H1 (cell line): ENCODE results near the gene CCDC179. TPM values are rescaled to one million over a fixed set of nuclear protein-coding genes. Genes with fewer than 3 reads are reported as not detected.

Experiments
- CTCF ChIA-PET: fragments of 300-600 bp; sonication (Branson Sonifier 250); formaldehyde crosslinking; loops from one replicate; lab custom pipeline; 2021; ENCODE audit not compliant: partially characterized antibody; lab: Charles Lee
- POLR2A ChIA-PET: fragments of 300-600 bp; sonication (Branson Sonifier 250); formaldehyde crosslinking; loops from one replicate; lab custom pipeline; 2021; ENCODE audit warnings: inconsistent platforms; ENCODE audit not compliant: partially characterized antibody; lab: Charles Lee
- DNase-seq, 2 experiments: peaks; one replicate each; pipeline versions ENCODE4 v3.0.0 to v3.0.0-alpha.2; 2010 to 2022; ENCODE audit warnings: low spot score in 2 of 2, low read depth in 1 of 2, mixed read lengths in 1 of 2
- FAIRE-seq: peaks from 2 replicates; lab custom pipeline; 2011; peaks lifted over from hg19 to GRCh38; lab: Jason Lieb, UNC
- H2AFZ ChIP-seq: 2 replicates; pipeline ENCODE4 v1.8.1; 2012; ENCODE audit warnings: low read length, inconsistent platforms
- H2AK5ac ChIP-seq: 2 replicates; pipeline ENCODE4 v1.6.1; 2013; ENCODE audit warnings: low read depth, low read length
- H2BK120ac ChIP-seq: replicated peaks from 2 replicates; pipeline ENCODE3; 2013; ENCODE audit warnings: low read depth, low read length, inconsistent platforms
- H2BK12ac ChIP-seq: 2 replicates; pipeline ENCODE4 v1.6.1; 2013; ENCODE audit warnings: low read depth, low read length
- H2BK15ac ChIP-seq: 2 replicates; pipeline ENCODE4 v1.6.1; 2013; ENCODE audit warnings: low read length
- H2BK20ac ChIP-seq: 2 replicates; pipeline ENCODE4 v1.6.1; 2013; ENCODE audit warnings: low read length
- H2BK5ac ChIP-seq: 2 replicates; pipeline ENCODE4 v1.6.1; 2013; ENCODE audit warnings: low read depth, low read length
- H3K14ac ChIP-seq: 2 replicates; pipeline ENCODE4 v1.6.1; 2013; ENCODE audit warnings: inconsistent platforms; ENCODE audit not compliant: insufficient read length
- H3K18ac ChIP-seq: 2 replicates; pipeline ENCODE4 v1.6.1; 2013; ENCODE audit warnings: low read length; ENCODE audit errors: extremely low read depth
- H3K23ac ChIP-seq: 2 replicates; pipeline ENCODE4 v1.6.1; 2013; ENCODE audit warnings: inconsistent platforms; ENCODE audit not compliant: insufficient read length
- H3K23me2 ChIP-seq: 2 replicates; pipeline ENCODE4 v1.6.1; 2013; ENCODE audit warnings: low read depth, low read length
- H3K27ac ChIP-seq: 2 replicates; pipeline ENCODE4 v1.6.1; 2011; ENCODE audit warnings: low read depth, low read length, inconsistent platforms
- H3K27me3 ChIP-seq, 4 experiments: replicated peaks in 1 of 4; 1 replicate in 1 of 4; 2 replicates in 3 of 4; pipeline versions ENCODE4 v1.6.1 to v1.8.1; 2011 to 2013; ENCODE audit warnings: low read length in 3 of 4, mild to moderate bottlenecking in 3 of 4, inconsistent platforms in 2 of 4, mixed read lengths in 2 of 4, moderate library complexity in 1 of 4; ENCODE audit not compliant: control insufficient read depth in 3 of 4, insufficient read depth in 3 of 4; ENCODE audit errors: extremely low read depth in 1 of 4
- H3K36me3 ChIP-seq, 4 experiments: 2 replicates each; pipeline versions ENCODE4 v1.6.1 to v1.8.1; 2011 to 2013; ENCODE audit warnings: mild to moderate bottlenecking in 4 of 4, low read length in 3 of 4, moderate library complexity in 2 of 4, control low read depth in 1 of 4, inconsistent platforms in 1 of 4; ENCODE audit not compliant: insufficient read depth in 4 of 4, control insufficient read depth in 2 of 4
- H3K4ac ChIP-seq: replicated peaks from 2 replicates; pipeline ENCODE3; 2013; ENCODE audit warnings: low read length, low read depth, mixed read lengths, inconsistent platforms; ENCODE audit not compliant: insufficient read length
- H3K4me1 ChIP-seq, 4 experiments: replicated peaks in 1 of 4; 1 replicate in 1 of 4; 2 replicates in 3 of 4; pipeline versions ENCODE4 v1.6.1 to v1.8.1; 2011 to 2013; ENCODE audit warnings: low read length in 3 of 4, inconsistent platforms in 2 of 4, mixed read lengths in 1 of 4; ENCODE audit not compliant: insufficient read depth in 4 of 4, control insufficient read depth in 3 of 4
- H3K4me2 ChIP-seq, 2 experiments: 2 replicates each; pipeline versions ENCODE4 v1.6.1 to v1.8.1; 2011 to 2013; ENCODE audit warnings: low read depth in 2 of 2, low read length in 2 of 2, control low read depth in 1 of 2, inconsistent platforms in 1 of 2, mild to moderate bottlenecking in 1 of 2; ENCODE audit not compliant: insufficient read depth in 1 of 2
- H3K4me3 ChIP-seq, 4 experiments: fragments of 200-600, 300-600 bp in 1 of 4; sonication (generic), shearing (Covaris generic), sonication (Bioruptor Twin) in 1 of 4; 2 replicates each; pipeline versions ENCODE4 v1.5.1 to v1.8.1; 2011 to 2016; ENCODE audit warnings: low read length in 4 of 4, low read depth in 3 of 4, control low read depth in 2 of 4, inconsistent platforms in 2 of 4, mild to moderate bottlenecking in 2 of 4, mixed read lengths in 1 of 4, moderate library complexity in 1 of 4; ENCODE audit not compliant: insufficient read depth in 2 of 4; ENCODE audit errors: extremely low read depth in 1 of 4
- H3K56ac ChIP-seq: replicated peaks from 2 replicates; pipeline ENCODE3; 2013; ENCODE audit warnings: low read depth, mild to moderate bottlenecking, mixed read lengths, low read length, inconsistent platforms; ENCODE audit not compliant: insufficient read length
- H3K79me1 ChIP-seq: 2 replicates; pipeline ENCODE4 v1.6.1; 2013; ENCODE audit warnings: low read depth, low read length, control low read depth
- H3K79me2 ChIP-seq, 2 experiments: 2 replicates each; pipeline versions ENCODE4 v1.6.1 to v1.8.1; 2012 to 2013; ENCODE audit warnings: low read length in 2 of 2, mild to moderate bottlenecking in 2 of 2, inconsistent platforms in 1 of 2; ENCODE audit not compliant: insufficient read depth in 2 of 2, control insufficient read depth in 1 of 2
- H3K9ac ChIP-seq, 4 experiments: replicated peaks in 1 of 4; 1 replicate in 1 of 4; 2 replicates in 3 of 4; pipeline versions ENCODE4 v1.6.1 to v1.8.1; 2011 to 2013; ENCODE audit warnings: low read depth in 3 of 4, low read length in 3 of 4, control low read depth in 2 of 4, mild to moderate bottlenecking in 2 of 4, moderate library complexity in 2 of 4, inconsistent platforms in 1 of 4; ENCODE audit errors: extremely low read depth in 1 of 4
- H3K9me3 ChIP-seq, 2 experiments: 2 replicates each; pipeline versions ENCODE4 v1.6.1 to v1.8.1; 2012 to 2013; ENCODE audit warnings: mild to moderate bottlenecking in 2 of 2, moderate library complexity in 2 of 2, control low read depth in 1 of 2, inconsistent platforms in 1 of 2, low read depth in 1 of 2, low read length in 1 of 2, mixed read lengths in 1 of 2; ENCODE audit not compliant: insufficient read depth in 2 of 2
- H4K20me1 ChIP-seq, 2 experiments: replicated peaks in 1 of 2; 2 replicates each; pipeline versions ENCODE3 to v1.8.1; 2011 to 2013; ENCODE audit warnings: inconsistent platforms in 2 of 2, low read length in 2 of 2, mild to moderate bottlenecking in 1 of 2; ENCODE audit not compliant: insufficient read depth in 2 of 2, control insufficient read depth in 1 of 2
- H4K5ac ChIP-seq: 2 replicates; pipeline ENCODE4 v1.6.1; 2013; ENCODE audit warnings: low read length, low read depth, mixed read lengths, inconsistent platforms; ENCODE audit not compliant: insufficient read length
- H4K8ac ChIP-seq: 2 replicates; pipeline ENCODE4 v1.8.0; 2013; ENCODE audit warnings: mild to moderate bottlenecking, moderate library complexity, low read length, inconsistent platforms; ENCODE audit not compliant: insufficient read depth; ENCODE audit errors: extremely low read depth
- H4K91ac ChIP-seq: replicated peaks from 2 replicates; pipeline ENCODE3; 2013; ENCODE audit warnings: low read length, mixed read lengths, inconsistent platforms; ENCODE audit not compliant: insufficient read length
- CBX5 ChIP-seq: fragments of 300-800, 300-1000 bp; sonication (generic); IDR thresholded peaks from 2 replicates; pipeline ENCODE4 v1.7.1; 2016; ENCODE audit warnings: antibody characterized with exemption, low read length, low read depth
- CEBPB ChIP-seq: IDR thresholded peaks from 2 replicates; pipeline ENCODE4 v1.6.1; 2012; ENCODE audit warnings: low read depth, low read length
- CTCF ChIP-seq, 3 experiments: IDR thresholded peaks; 1 replicate in 2 of 3; 2 replicates in 1 of 3; pipeline versions ENCODE4 v1.5.1 to v1.6.1; 2011; ENCODE audit warnings: low read length in 3 of 3, mild to moderate bottlenecking in 3 of 3, inconsistent platforms in 2 of 3, low read depth in 1 of 3, moderate library complexity in 1 of 3; ENCODE audit not compliant: insufficient read depth in 1 of 3; ENCODE audit errors: control extremely low read depth in 1 of 3
- NRF1 ChIP-seq: IDR thresholded peaks from 2 replicates; pipeline ENCODE4 v1.6.1; 2011; ENCODE audit warnings: mild to moderate bottlenecking, low read depth, low read length, improper control_type of control experiment
- POLR2A ChIP-seq, 2 experiments: IDR thresholded peaks; 1 replicate in 1 of 2; 2 replicates in 1 of 2; pipeline ENCODE4 v1.6.1; 2011; ENCODE audit warnings: low read depth in 2 of 2, low read length in 2 of 2, mild to moderate bottlenecking in 2 of 2; ENCODE audit errors: control extremely low read depth in 1 of 2
- SP1 ChIP-seq: IDR thresholded peaks from 2 replicates; pipeline ENCODE4 v1.6.1; 2011; ENCODE audit warnings: low read depth, low read length
- ZNF274 ChIP-seq: IDR thresholded peaks from 2 replicates; pipeline ENCODE4 v1.7.0; 2012; ENCODE audit warnings: low read length, borderline replicate concordance; ENCODE audit errors: extremely low read depth
- WGBS, 2 experiments: shearing (Covaris generic) in 1 of 2; methylation state at CpG; one replicate each; pipeline versions ENCODE4 v1.1.6 to v1.1.7; 2013 to 2015; ENCODE audit warnings: low lambda C conversion rate in 2 of 2, mixed read lengths in 2 of 2, inconsistent platforms in 1 of 2, low coverage in 1 of 2, missing lambda C conversion rate in 1 of 2; ENCODE audit not compliant: insufficient replicate concordance in 2 of 2, insufficient coverage in 1 of 2, insufficient read length in 1 of 2; ENCODE audit errors: extremely low coverage in 1 of 2, missing lambda C conversion rate in 1 of 2; 5-methylcytosine and 5-hydroxymethylcytosine counted together
- polyA plus RNA-seq, 7 experiments: library from polyadenylated mRNA; depleted of rRNA in 3 of 7; stranded (reverse) in 5 of 7; unstranded in 2 of 7; fragments of >200 nt in 5 of 7; fragments of 200-250 nt in 2 of 7; gene quantifications; 1 replicate in 5 of 7; 2 replicates in 1 of 7; 4 replicates in 1 of 7; pipeline versions ENCODE4 v1.2.1 to v1.2.3, GENCODE V29; 2011 to 2013; ENCODE audit warnings: missing spikeins in 2 of 7, mixed read lengths in 2 of 7
- total RNA-seq: library from RNA; stranded (reverse); fragmentation: NEBNext Ultra II Directional; extraction: Animal tissue kit (Norgen Biotek cat#: 25700); gene quantifications from 2 replicates; pipeline ENCODE4 v1.2.1, GENCODE V29; 2021

CCDC179 gene
- total and polyA plus RNA-seq, 2 of the 8 experiments (the other 6 are each of a cell fraction or from before 2014, with no cell fraction given) = not detected

DNA sequence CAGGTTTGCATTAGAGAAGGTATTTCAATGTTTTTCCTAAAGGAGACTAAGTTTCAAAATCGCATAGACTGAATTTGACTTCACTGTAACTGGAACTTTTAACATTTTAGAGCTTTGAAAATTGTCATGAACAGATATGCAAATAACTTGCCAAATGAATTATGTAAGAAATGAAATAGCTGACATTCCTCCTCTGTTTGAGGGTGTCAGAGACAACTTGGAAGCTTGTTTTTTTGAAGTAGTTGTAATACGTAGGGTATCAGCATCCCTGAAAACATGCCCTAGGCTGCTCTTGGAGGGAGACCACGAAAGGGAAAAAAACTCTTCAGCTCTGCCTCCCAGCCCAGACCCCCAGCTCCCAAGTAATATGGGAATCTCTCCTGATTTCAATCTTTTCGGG, 41.3 kb upstream of the CCDC179 start:
- Histone ChIP-seq H3K4me1 (no peaks in the 10 kb centered on the region), H3K4me3 (no peak overlapping the region), H3K4me2 (no peak overlapping the region), H3K18ac (no peak overlapping the region), H2BK5ac (no peak overlapping the region), H3K56ac (no peak overlapping the region), H2BK12ac (no peak overlapping the region), H3K27ac (no peak overlapping the region), H3K9me3 (no peaks in the 10 kb centered on the region), H4K20me1 (no peaks in the 10 kb centered on the region), H4K8ac (no peak overlapping the region), H3K23ac (no peak overlapping the region), H4K91ac (no peak overlapping the region), H3K9ac (no peak overlapping the region), H3K23me2 (no peaks in the 10 kb centered on the region), H3K14ac (no peak overlapping the region), H2BK120ac (no peak overlapping the region), H3K79me1 (no peaks in the 10 kb centered on the region), H2BK20ac (no peak overlapping the region), H2AK5ac (no peak overlapping the region), H3K36me3 (no peaks in the 10 kb centered on the region), H2BK15ac (no peak overlapping the region), H2AFZ (no peak overlapping the region), H3K27me3 (peaks cover 0 to 1% (median 0%) of the 10 kb centered on the region in 4 experiments; a peak in 2 of 7 replicates), H4K5ac (no peak overlapping the region), H3K4ac (no peak overlapping the region), H3K79me2 (no peaks in the 10 kb centered on the region)
- TF ChIP-seq SP1 (no peak), ZNF274 (no peak), CEBPB (no peak), NRF1 (no peak), POLR2A (IDR thresholded peaks at IDR 0.05; ENCODE audit: control extremely low read depth in 1 of 2, low read depth in 2 of 2, low read length in 2 of 2) (no peak), CBX5 (no peak), CTCF (IDR thresholded peaks at IDR 0.05; ENCODE audit: control extremely low read depth in 1 of 3, insufficient read depth in 1 of 3, low read depth in 1 of 3, low read length in 3 of 3) (no peak)
- ChIA-PET POLR2A (no interaction called here), CTCF (interaction anchor here (0.6 to 2.7 kb wide), 2 partner anchors 25 to 188 kb away, joined by 3 to 11 read pairs; no protein-coding TSS in a partner anchor)
- no peak for DNase-seq
- FAIRE-seq = no peak
- WGBS, 2 experiments = 75% methylated on average over 4 of the region's 4 CpGs; no CpG with 5 or more reads in 1 of the 2 experiments
